IMR-90 (cell line): ENCODE results near the gene TM7SF3.

Source experiments
- CHD1 ChIP-seq: IDR thresholded peaks from 2 replicates; pipeline ENCODE4 v1.6.1; 2012; ENCODE audit warnings: low read depth, low read length, improper control_type of control experiment
- MAFK ChIP-seq: IDR thresholded peaks from 2 replicates; pipeline ENCODE4 v1.6.1; 2012; ENCODE audit warnings: low read depth, low read length, improper control_type of control experiment
- MAZ ChIP-seq: IDR thresholded peaks from 2 replicates; pipeline ENCODE4 v1.6.1; 2012; ENCODE audit warnings: low read depth, mild to moderate bottlenecking, low read length, improper control_type of control experiment, moderate library complexity, borderline replicate concordance
- NFE2L2 ChIP-seq: fragments of 150-350 bp; IDR thresholded peaks from 2 replicates; pipeline ENCODE4 v1.6.1; 2016; ENCODE audit warnings: low read depth, mild to moderate bottlenecking, low read length
- POLR2A ChIP-seq: IDR thresholded peaks from 2 replicates; pipeline ENCODE4 v1.6.1; 2012; ENCODE audit warnings: mild to moderate bottlenecking, low read depth, low read length
- TF ChIP-seq, protein P1 (sequence below): conservative IDR thresholded peaks from 2 replicates; pipeline ENCODE4 v1.5.1; 2012; ENCODE audit warnings: mild to moderate bottlenecking, low read depth, low read length, improper control_type of control experiment

DNA sequence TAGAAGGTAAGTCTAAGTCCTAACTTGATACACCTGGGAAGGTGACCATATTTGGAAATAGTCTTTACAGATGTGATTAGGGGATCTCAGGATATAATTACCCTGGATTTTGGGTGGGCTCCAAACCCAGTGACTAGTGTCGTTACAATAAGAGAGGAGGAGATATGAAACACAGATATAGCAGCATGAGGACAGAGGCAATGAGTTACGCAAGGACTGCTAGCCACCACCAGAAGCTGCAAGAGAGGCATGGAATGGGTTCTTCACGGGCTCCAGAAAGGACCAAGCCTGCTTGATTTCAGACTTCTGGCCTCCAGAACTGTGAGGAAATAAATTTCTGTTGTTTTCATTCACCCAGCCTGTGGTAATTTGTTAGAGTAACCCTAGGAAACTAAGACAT is 47.3 kb downstream of the TM7SF3 start:
- TF ChIP-seq NFE2L2 (no peak), MAZ (no peak), MAFK (no peak), POLR2A (no peak), CHD1 (no peak)
- TF ChIP-seq, protein P1, sequence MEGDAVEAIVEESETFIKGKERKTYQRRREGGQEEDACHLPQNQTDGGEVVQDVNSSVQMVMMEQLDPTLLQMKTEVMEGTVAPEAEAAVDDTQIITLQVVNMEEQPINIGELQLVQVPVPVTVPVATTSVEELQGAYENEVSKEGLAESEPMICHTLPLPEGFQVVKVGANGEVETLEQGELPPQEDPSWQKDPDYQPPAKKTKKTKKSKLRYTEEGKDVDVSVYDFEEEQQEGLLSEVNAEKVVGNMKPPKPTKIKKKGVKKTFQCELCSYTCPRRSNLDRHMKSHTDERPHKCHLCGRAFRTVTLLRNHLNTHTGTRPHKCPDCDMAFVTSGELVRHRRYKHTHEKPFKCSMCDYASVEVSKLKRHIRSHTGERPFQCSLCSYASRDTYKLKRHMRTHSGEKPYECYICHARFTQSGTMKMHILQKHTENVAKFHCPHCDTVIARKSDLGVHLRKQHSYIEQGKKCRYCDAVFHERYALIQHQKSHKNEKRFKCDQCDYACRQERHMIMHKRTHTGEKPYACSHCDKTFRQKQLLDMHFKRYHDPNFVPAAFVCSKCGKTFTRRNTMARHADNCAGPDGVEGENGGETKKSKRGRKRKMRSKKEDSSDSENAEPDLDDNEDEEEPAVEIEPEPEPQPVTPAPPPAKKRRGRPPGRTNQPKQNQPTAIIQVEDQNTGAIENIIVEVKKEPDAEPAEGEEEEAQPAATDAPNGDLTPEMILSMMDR, result no peak
